ENCODE measurements around the gene SORBS1.

Gene SORBS1

DNA sequence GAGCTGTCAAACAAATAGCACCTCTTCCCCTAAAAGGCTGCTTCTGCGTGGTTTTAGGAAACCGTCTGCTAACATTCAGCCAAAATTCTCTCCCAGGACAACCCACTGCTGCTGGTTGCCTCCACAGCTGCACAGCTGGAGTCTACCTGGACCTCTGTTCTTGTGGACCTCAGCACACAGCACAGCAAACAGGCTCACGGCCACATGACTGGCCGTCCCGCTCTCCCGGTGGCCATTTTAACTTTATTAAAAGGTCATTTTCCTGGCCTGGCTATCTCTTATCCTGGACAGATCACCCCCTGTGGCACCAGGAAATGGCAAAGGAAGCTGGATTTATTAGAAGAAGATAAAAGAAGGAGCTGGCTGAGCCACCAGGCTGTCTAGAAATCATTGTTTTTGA lies 27.6 kb downstream of the SORBS1 start:
- H3K36me3 ChIP-seq (ENCODE audit: control insufficient read depth in 2 of 2, insufficient read depth in 2 of 2, low read length in 2 of 2) = no peaks in the 10 kb centered on the region
- H3K27me3 ChIP-seq (ENCODE audit: control insufficient read depth in 2 of 2, insufficient read depth in 2 of 2, low read length in 2 of 2) = no peaks in the 10 kb centered on the region
- H3K9ac ChIP-seq (ENCODE audit: low read depth in 1 of 2, low read length in 2 of 2) = no peak overlapping the region
- peaks cover 0 to 3% of the 10 kb centered on the region in 2 donors for H3K4me1 ChIP-seq (ENCODE audit: control insufficient read depth in 2 of 2, insufficient read depth in 2 of 2, low read length in 2 of 2)
- H3K27ac ChIP-seq (ENCODE audit: low read depth in 2 of 2, low read length in 2 of 2) = peak overlapping the region in 1 of 2 donors; percentile 26
- H3K9me3 ChIP-seq (ENCODE audit: control insufficient read depth in 2 of 2, low read length in 2 of 2) = no peaks in the 10 kb centered on the region
- no peak overlapping the region for H3K4me3 ChIP-seq (ENCODE audit: low read length in 2 of 2)

GRCh38 chr10:95532536-95532935 lies 28.6 kb downstream of the SORBS1 start:
- no peak overlapping the region for H3K4me3 ChIP-seq (ENCODE audit: low read length in 2 of 2)
- peak overlapping the region in 1 of 2 donors; percentile 13 for H3K27ac ChIP-seq (ENCODE audit: low read depth in 2 of 2, low read length in 2 of 2)
- no peaks in the 10 kb centered on the region for H3K36me3 ChIP-seq (ENCODE audit: control insufficient read depth in 2 of 2, insufficient read depth in 2 of 2, low read length in 2 of 2)
- H3K27me3 ChIP-seq (ENCODE audit: control insufficient read depth in 2 of 2, insufficient read depth in 2 of 2, low read length in 2 of 2) = no peaks in the 10 kb centered on the region
- H3K9ac ChIP-seq (ENCODE audit: low read depth in 1 of 2, low read length in 2 of 2) = no peak overlapping the region
- no peaks in the 10 kb centered on the region for H3K9me3 ChIP-seq (ENCODE audit: control insufficient read depth in 2 of 2, low read length in 2 of 2)
- H3K4me1 ChIP-seq (ENCODE audit: control insufficient read depth in 2 of 2, insufficient read depth in 2 of 2, low read length in 2 of 2) = peaks cover 0 to 3% of the 10 kb centered on the region in 2 donors

GRCh38 chr10:95531994-95532399 lies 29.2 kb downstream of the SORBS1 start:
- no peak overlapping the region for H3K4me3 ChIP-seq (ENCODE audit: low read length in 2 of 2)
- H3K27ac ChIP-seq (ENCODE audit: low read depth in 2 of 2, low read length in 2 of 2) = peak overlapping the region in 1 of 2 donors; percentile 13
- H3K9ac ChIP-seq (ENCODE audit: low read depth in 1 of 2, low read length in 2 of 2) = no peak overlapping the region
- no peaks in the 10 kb centered on the region for H3K36me3 ChIP-seq (ENCODE audit: control insufficient read depth in 2 of 2, insufficient read depth in 2 of 2, low read length in 2 of 2)
- H3K9me3 ChIP-seq (ENCODE audit: control insufficient read depth in 2 of 2, low read length in 2 of 2) = no peaks in the 10 kb centered on the region
- no peaks in the 10 kb centered on the region for H3K27me3 ChIP-seq (ENCODE audit: control insufficient read depth in 2 of 2, insufficient read depth in 2 of 2, low read length in 2 of 2)
- H3K4me1 ChIP-seq (ENCODE audit: control insufficient read depth in 2 of 2, insufficient read depth in 2 of 2, low read length in 2 of 2) = peaks cover 0 to 3% of the 10 kb centered on the region in 2 donors

DNA sequence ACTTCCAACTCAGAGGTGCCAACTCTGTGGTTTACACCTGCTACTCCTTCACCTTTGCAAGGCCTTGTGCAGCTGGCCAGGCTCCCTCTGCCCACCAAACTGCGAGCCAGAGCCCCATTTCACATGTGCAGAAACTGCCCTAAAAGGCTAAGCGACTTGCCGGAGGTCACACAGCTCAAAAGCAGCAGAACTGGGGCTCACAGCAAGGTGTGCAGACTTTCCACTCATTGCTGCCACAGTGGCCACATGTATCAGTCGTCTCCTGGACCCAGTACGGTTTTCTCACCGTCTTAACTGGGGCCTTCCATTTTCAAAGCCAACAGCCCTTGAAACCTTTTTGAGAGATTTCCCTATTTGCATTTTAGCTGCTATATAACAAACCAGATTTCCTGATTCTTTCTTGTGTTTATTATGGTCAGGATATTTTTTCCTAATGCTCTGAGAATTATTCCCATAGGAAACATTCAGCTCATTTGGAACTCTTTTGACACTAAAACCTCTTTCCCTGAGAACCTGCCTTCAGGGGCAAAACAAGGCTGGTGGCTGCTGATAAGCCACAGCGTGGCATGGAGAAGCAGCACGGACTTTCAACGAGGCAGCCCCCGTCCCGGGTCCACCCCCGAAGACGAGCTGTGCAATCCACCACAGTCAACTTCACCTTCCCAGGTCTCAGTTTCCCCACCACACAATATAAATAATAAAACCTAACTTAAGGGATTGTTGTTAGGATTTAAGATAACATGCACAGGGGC lies 29.9 kb downstream of the SORBS1 start:
- Histone ChIP-seq H3K9me3 (ENCODE audit: control insufficient read depth in 2 of 2, low read length in 2 of 2) (no peaks in the 10 kb centered on the region), H3K4me3 (ENCODE audit: low read length in 2 of 2) (no peak overlapping the region), H3K27me3 (ENCODE audit: control insufficient read depth in 2 of 2, insufficient read depth in 2 of 2, low read length in 2 of 2) (no peaks in the 10 kb centered on the region), H3K36me3 (ENCODE audit: control insufficient read depth in 2 of 2, insufficient read depth in 2 of 2, low read length in 2 of 2) (no peaks in the 10 kb centered on the region), H3K4me1 (ENCODE audit: control insufficient read depth in 2 of 2, insufficient read depth in 2 of 2, low read length in 2 of 2) (peaks cover 0 to 3% of the 10 kb centered on the region in 2 donors), H3K27ac (ENCODE audit: low read depth in 2 of 2, low read length in 2 of 2) (peak overlapping the region in 1 of 2 donors; percentile 15), H3K9ac (ENCODE audit: low read depth in 1 of 2, low read length in 2 of 2) (no peak overlapping the region)

GRCh38 chr10:95530561-95530960 lies 30.6 kb downstream of the SORBS1 start:
- Histone ChIP-seq H3K27me3 (ENCODE audit: control insufficient read depth in 2 of 2, insufficient read depth in 2 of 2, low read length in 2 of 2) (no peaks in the 10 kb centered on the region), H3K36me3 (ENCODE audit: control insufficient read depth in 2 of 2, insufficient read depth in 2 of 2, low read length in 2 of 2) (no peaks in the 10 kb centered on the region), H3K27ac (ENCODE audit: low read depth in 2 of 2, low read length in 2 of 2) (peak overlapping the region in 1 of 2 donors; percentile 15), H3K4me1 (ENCODE audit: control insufficient read depth in 2 of 2, insufficient read depth in 2 of 2, low read length in 2 of 2) (peaks cover 0 to 3% of the 10 kb centered on the region in 2 donors), H3K4me3 (ENCODE audit: low read length in 2 of 2) (no peak overlapping the region), H3K9me3 (ENCODE audit: control insufficient read depth in 2 of 2, low read length in 2 of 2) (no peaks in the 10 kb centered on the region), H3K9ac (ENCODE audit: low read depth in 1 of 2, low read length in 2 of 2) (no peak overlapping the region)

DNA sequence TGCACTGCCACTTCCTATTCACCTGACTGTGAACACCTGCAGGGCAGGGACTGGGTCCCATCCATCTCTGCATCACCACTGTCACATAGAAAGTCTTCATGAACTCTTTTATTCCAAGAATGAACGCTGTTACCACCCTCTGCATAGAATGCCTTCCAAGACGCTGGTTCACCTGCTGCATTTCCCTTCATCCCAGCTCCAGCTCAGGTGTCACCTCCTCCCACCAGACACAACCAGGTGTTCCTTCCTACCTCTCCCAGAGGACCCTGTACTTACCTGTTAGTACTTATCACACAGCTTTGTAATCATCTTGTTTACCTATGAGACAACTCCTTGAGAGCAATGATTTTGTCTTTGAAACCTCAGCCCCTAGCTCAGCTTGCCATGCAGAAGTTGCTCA lies 31.1 kb downstream of the SORBS1 start:
- H3K9ac ChIP-seq (ENCODE audit: low read depth in 1 of 2, low read length in 2 of 2) = no peak overlapping the region
- no peaks in the 10 kb centered on the region for H3K36me3 ChIP-seq (ENCODE audit: control insufficient read depth in 2 of 2, insufficient read depth in 2 of 2, low read length in 2 of 2)
- no peak overlapping the region for H3K27ac ChIP-seq (ENCODE audit: low read depth in 2 of 2, low read length in 2 of 2)
- peaks cover 0 to 3% of the 10 kb centered on the region in 2 donors for H3K4me1 ChIP-seq (ENCODE audit: control insufficient read depth in 2 of 2, insufficient read depth in 2 of 2, low read length in 2 of 2)
- no peak overlapping the region for H3K4me3 ChIP-seq (ENCODE audit: low read length in 2 of 2)
- no peaks in the 10 kb centered on the region for H3K9me3 ChIP-seq (ENCODE audit: control insufficient read depth in 2 of 2, low read length in 2 of 2)
- no peaks in the 10 kb centered on the region for H3K27me3 ChIP-seq (ENCODE audit: control insufficient read depth in 2 of 2, insufficient read depth in 2 of 2, low read length in 2 of 2)

- H3K27ac ChIP-seq (ENCODE audit: low read depth in 2 of 2, low read length in 2 of 2) = no peak overlapping the region
- no peaks in the 10 kb centered on the region for H3K36me3 ChIP-seq (ENCODE audit: control insufficient read depth in 2 of 2, insufficient read depth in 2 of 2, low read length in 2 of 2)
- H3K4me1 ChIP-seq (ENCODE audit: control insufficient read depth in 2 of 2, insufficient read depth in 2 of 2, low read length in 2 of 2) = peaks cover 0 to 7% of the 10 kb centered on the region in 2 donors
- no peak overlapping the region for H3K4me3 ChIP-seq (ENCODE audit: low read length in 2 of 2)
- no peak overlapping the region for H3K9ac ChIP-seq (ENCODE audit: low read depth in 1 of 2, low read length in 2 of 2)
- H3K9me3 ChIP-seq (ENCODE audit: control insufficient read depth in 2 of 2, low read length in 2 of 2) = no peaks in the 10 kb centered on the region
- no peaks in the 10 kb centered on the region for H3K27me3 ChIP-seq (ENCODE audit: control insufficient read depth in 2 of 2, insufficient read depth in 2 of 2, low read length in 2 of 2)
Measured at GRCh38 chr10:95526044-95526443, 35.1 kb downstream of the SORBS1 start.

DNA sequence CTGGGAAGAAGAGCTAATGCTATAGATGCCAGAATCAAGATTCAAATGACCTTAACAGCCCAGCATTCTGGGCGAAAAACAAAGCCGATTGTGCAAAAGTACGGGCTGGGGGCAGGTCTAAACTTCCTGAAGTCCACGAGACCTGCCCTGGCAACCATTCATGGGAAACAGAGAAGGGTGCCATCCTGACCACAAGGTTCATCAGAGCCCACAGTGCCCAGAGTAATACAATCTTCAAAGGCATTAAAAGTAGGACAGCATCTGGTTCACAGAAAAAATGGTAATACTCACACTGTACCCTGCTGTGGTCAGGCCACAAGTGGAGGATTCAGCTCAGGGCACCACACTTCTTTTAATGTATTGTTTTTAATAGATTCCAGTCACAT lies 36.1 kb downstream of the SORBS1 start:
- Histone ChIP-seq H3K9ac (ENCODE audit: low read depth in 1 of 2, low read length in 2 of 2) (no peak overlapping the region), H3K4me1 (ENCODE audit: control insufficient read depth in 2 of 2, insufficient read depth in 2 of 2, low read length in 2 of 2) (peaks cover 0 to 7% of the 10 kb centered on the region in 2 donors), H3K36me3 (ENCODE audit: control insufficient read depth in 2 of 2, insufficient read depth in 2 of 2, low read length in 2 of 2) (no peaks in the 10 kb centered on the region), H3K27ac (ENCODE audit: low read depth in 2 of 2, low read length in 2 of 2) (peak overlapping the region; percentile 30 to 53), H3K9me3 (ENCODE audit: control insufficient read depth in 2 of 2, low read length in 2 of 2) (no peaks in the 10 kb centered on the region), H3K27me3 (ENCODE audit: control insufficient read depth in 2 of 2, insufficient read depth in 2 of 2, low read length in 2 of 2) (no peaks in the 10 kb centered on the region), H3K4me3 (ENCODE audit: low read length in 2 of 2) (no peak overlapping the region)

DNA sequence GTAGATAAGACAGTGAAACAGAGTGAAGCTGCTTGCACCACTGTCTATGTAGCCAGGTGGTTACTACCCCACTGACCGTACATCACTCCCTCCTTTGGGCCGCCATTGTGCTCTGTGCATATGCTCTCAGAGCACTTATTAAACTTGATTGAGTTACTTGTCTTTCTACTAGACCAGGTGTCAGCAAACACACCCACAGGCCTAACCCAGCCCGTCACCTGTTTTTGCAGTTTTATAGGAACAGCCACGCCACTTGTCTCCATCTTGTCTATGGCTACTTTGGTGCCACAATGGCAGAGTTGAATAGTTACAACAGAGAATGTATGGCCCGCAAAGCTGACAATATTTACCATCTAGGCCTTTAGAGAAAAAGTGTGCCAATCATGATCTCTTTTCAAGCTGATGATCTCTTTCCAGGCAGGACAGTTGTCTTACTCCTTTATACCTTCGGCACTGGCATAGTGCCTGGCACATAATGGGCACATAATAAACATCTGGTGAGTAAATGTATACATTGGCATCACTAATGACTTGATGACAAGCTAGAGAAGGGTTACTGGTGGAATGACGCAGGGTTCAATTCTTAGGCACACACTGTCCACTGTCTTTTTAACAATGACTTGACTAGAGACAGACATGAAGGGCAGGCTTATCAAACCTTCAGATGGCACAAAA lies 36.7 kb downstream of the SORBS1 start:
- H3K4me3 ChIP-seq (ENCODE audit: low read length in 2 of 2) = no peak overlapping the region
- no peaks in the 10 kb centered on the region for H3K9me3 ChIP-seq (ENCODE audit: control insufficient read depth in 2 of 2, low read length in 2 of 2)
- no peaks in the 10 kb centered on the region for H3K27me3 ChIP-seq (ENCODE audit: control insufficient read depth in 2 of 2, insufficient read depth in 2 of 2, low read length in 2 of 2)
- peaks cover 0 to 7% of the 10 kb centered on the region in 2 donors for H3K4me1 ChIP-seq (ENCODE audit: control insufficient read depth in 2 of 2, insufficient read depth in 2 of 2, low read length in 2 of 2)
- peak overlapping the region; percentile 30 to 53 for H3K27ac ChIP-seq (ENCODE audit: low read depth in 2 of 2, low read length in 2 of 2)
- H3K9ac ChIP-seq (ENCODE audit: low read depth in 1 of 2, low read length in 2 of 2) = no peak overlapping the region
- no peaks in the 10 kb centered on the region for H3K36me3 ChIP-seq (ENCODE audit: control insufficient read depth in 2 of 2, insufficient read depth in 2 of 2, low read length in 2 of 2)

- no peak overlapping the region for H3K27ac ChIP-seq (ENCODE audit: low read depth in 2 of 2, low read length in 2 of 2)
- no peaks in the 10 kb centered on the region for H3K27me3 ChIP-seq (ENCODE audit: control insufficient read depth in 2 of 2, insufficient read depth in 2 of 2, low read length in 2 of 2)
- H3K36me3 ChIP-seq (ENCODE audit: control insufficient read depth in 2 of 2, insufficient read depth in 2 of 2, low read length in 2 of 2) = no peaks in the 10 kb centered on the region
- H3K9me3 ChIP-seq (ENCODE audit: control insufficient read depth in 2 of 2, low read length in 2 of 2) = no peaks in the 10 kb centered on the region
- H3K4me3 ChIP-seq (ENCODE audit: low read length in 2 of 2) = no peak overlapping the region
- H3K4me1 ChIP-seq (ENCODE audit: control insufficient read depth in 2 of 2, insufficient read depth in 2 of 2, low read length in 2 of 2) = peaks cover 13 to 18% of the 10 kb centered on the region in 2 donors
- no peak overlapping the region for H3K9ac ChIP-seq (ENCODE audit: low read depth in 1 of 2, low read length in 2 of 2)
Measured at GRCh38 chr10:95522117-95522516, 39.1 kb downstream of the SORBS1 start.

Measured in mucosa of rectum (tissue), 2 donors.